Liver (tissue), 9 donors: ENCODE results near the gene ADGRD1. TPM values are rescaled to one million over a fixed set of nuclear protein-coding genes. Genes with fewer than 3 reads are reported as not detected.

ENCODE experiments used
- DNase-seq: peaks from one replicate; pipeline ENCODE4 v3.0.0-alpha.2; 2017; ENCODE audit warnings: low spot score
- H3K27ac ChIP-seq, 2 donors: one replicate each; pipeline ENCODE4 v1.7.0; 2013; ENCODE audit warnings: inconsistent platforms in 2 of 2, low read length in 2 of 2, control low read depth in 1 of 2, low read depth in 1 of 2, mild to moderate bottlenecking in 1 of 2
- H3K27me3 ChIP-seq, 4 donors: one replicate each; pipeline versions ENCODE4 v1.6.1 to v1.7.0; 2013; ENCODE audit warnings: low read length in 3 of 4, inconsistent platforms in 1 of 4, mild to moderate bottlenecking in 1 of 4, moderate library complexity in 1 of 4; ENCODE audit not compliant: control insufficient read depth in 4 of 4, insufficient read depth in 4 of 4
- H3K36me3 ChIP-seq, 4 donors: one replicate each; pipeline versions ENCODE4 v1.6.1 to v1.7.0; 2013; ENCODE audit warnings: low read length in 3 of 4, mild to moderate bottlenecking in 3 of 4, low read depth in 1 of 4, moderate library complexity in 1 of 4; ENCODE audit not compliant: control insufficient read depth in 4 of 4, insufficient read depth in 3 of 4
- H3K4me1 ChIP-seq, 4 donors: one replicate each; pipeline versions ENCODE4 v1.6.1 to v1.7.0; 2013; ENCODE audit warnings: low read length in 3 of 4, mild to moderate bottlenecking in 3 of 4, moderate library complexity in 1 of 4; ENCODE audit not compliant: control insufficient read depth in 4 of 4, insufficient read depth in 4 of 4
- H3K4me3 ChIP-seq, 3 donors: one replicate each; pipeline versions ENCODE4 v1.6.1 to v1.7.0; 2013; ENCODE audit warnings: low read length in 3 of 3, control low read depth in 1 of 3, low read depth in 1 of 3, mild to moderate bottlenecking in 1 of 3
- H3K9ac ChIP-seq, 2 donors: one replicate each; pipeline ENCODE4 v1.7.0; 2013; ENCODE audit warnings: low read length in 2 of 2, mild to moderate bottlenecking in 2 of 2, moderate library complexity in 2 of 2, control low read depth in 1 of 2, low read depth in 1 of 2
- H3K9me3 ChIP-seq, 4 donors: one replicate each; pipeline versions ENCODE4 v1.6.1 to v1.7.0; 2013; ENCODE audit warnings: low read length in 3 of 4; ENCODE audit not compliant: control insufficient read depth in 4 of 4
- ATF3 ChIP-seq: IDR thresholded peaks from 2 replicates; pipeline ENCODE4 v1.6.1; 2016; ENCODE audit warnings: antibody characterized with exemption
- CTCF ChIP-seq: fragments of 150-350 bp; IDR thresholded peaks from 2 replicates; pipeline ENCODE4 v1.5.1; 2017; ENCODE audit warnings: improper control_type of control experiment, low read depth, low read length; ENCODE audit not compliant: missing input control
- EGR1 ChIP-seq, 2 donors: IDR thresholded peaks; 2 replicates each; pipeline ENCODE4 v1.6.1; 2016 to 2018; ENCODE audit warnings: antibody characterized with exemption in 2 of 2, low read depth in 2 of 2
- FOXA1 ChIP-seq: IDR thresholded peaks from 2 replicates; pipeline ENCODE4 v1.6.1; 2016; ENCODE audit warnings: antibody characterized with exemption
- FOXA2 ChIP-seq: IDR thresholded peaks from 2 replicates; pipeline ENCODE4 v1.6.1; 2016; ENCODE audit warnings: antibody characterized with exemption
- GABPA ChIP-seq, 2 donors: IDR thresholded peaks in 1 of 2; conservative IDR thresholded peaks in 1 of 2; 2 replicates each; pipeline ENCODE4 v1.6.1; 2016; ENCODE audit warnings: antibody characterized with exemption in 2 of 2, mild to moderate bottlenecking in 1 of 2, moderate library complexity in 1 of 2
- HNF4A ChIP-seq, 2 donors: conservative IDR thresholded peaks; 2 replicates each; pipeline ENCODE4 v1.6.1; 2016; ENCODE audit warnings: antibody characterized with exemption in 2 of 2, mild to moderate bottlenecking in 2 of 2
- HNF4G ChIP-seq: IDR thresholded peaks from 2 replicates; pipeline ENCODE4 v1.6.1; 2016; ENCODE audit warnings: antibody characterized with exemption
- JUND ChIP-seq, 2 donors: IDR thresholded peaks; 2 replicates each; pipeline ENCODE4 v1.6.1; 2016; ENCODE audit warnings: antibody characterized with exemption in 2 of 2
- MAX ChIP-seq: IDR thresholded peaks from 2 replicates; pipeline ENCODE4 v1.6.1; 2016; ENCODE audit warnings: antibody characterized with exemption
- NR2F2 ChIP-seq: IDR thresholded peaks from 2 replicates; pipeline ENCODE4 v1.6.1; 2016; ENCODE audit warnings: antibody characterized with exemption
- RAD21 ChIP-seq, 2 donors: IDR thresholded peaks; 2 replicates each; pipeline ENCODE4 v1.6.1; 2016; ENCODE audit warnings: antibody characterized with exemption in 2 of 2, mild to moderate bottlenecking in 2 of 2
- REST ChIP-seq: IDR thresholded peaks from 2 replicates; pipeline ENCODE4 v1.6.1; 2016; ENCODE audit warnings: antibody characterized with exemption, mild to moderate bottlenecking
- RXRA ChIP-seq, 2 donors: IDR thresholded peaks; 2 replicates each; pipeline ENCODE4 v1.6.1; 2017 to 2018; ENCODE audit warnings: antibody characterized with exemption in 2 of 2, mild to moderate bottlenecking in 1 of 2
- SP1 ChIP-seq: IDR thresholded peaks from 2 replicates; pipeline ENCODE4 v1.6.1; 2018; ENCODE audit warnings: antibody characterized with exemption, mild to moderate bottlenecking
- TAF1 ChIP-seq: conservative IDR thresholded peaks from 2 replicates; pipeline ENCODE4 v1.6.1; 2016; ENCODE audit warnings: antibody characterized with exemption, mild to moderate bottlenecking
- YY1 ChIP-seq: IDR thresholded peaks from 2 replicates; pipeline ENCODE4 v1.6.1; 2016; ENCODE audit warnings: antibody characterized with exemption, mild to moderate bottlenecking
- ZBTB33 ChIP-seq: IDR thresholded peaks from 2 replicates; pipeline ENCODE4 v1.6.1; 2016; ENCODE audit warnings: antibody characterized with exemption
- WGBS: extraction: QIAGEN DNeasy Blood & Tissue Kit; methylation state at CpG from one replicate; pipeline ENCODE4 v1.1.7; 2013; 5-methylcytosine and 5-hydroxymethylcytosine counted together
- polyA plus RNA-seq, 2 donors: library from polyadenylated mRNA; stranded (reverse) in 1 of 2; unstranded in 1 of 2; fragments of 200-250 nt in 1 of 2; fragments of >200 nt in 1 of 2; fragmentation: Nextera tagmentation in 1 of 2; extraction: Ambion mirVana in 1 of 2; gene quantifications; one replicate each; pipeline versions ENCODE4 v1.2.1 to v1.2.3, GENCODE V29; 2013 to 2015
- total RNA-seq, 2 donors: library from RNA; depleted of rRNA; stranded (reverse); fragments of >200 nt; gene quantifications; one replicate each; pipeline ENCODE4 v1.2.3, GENCODE V29; 2014
- donor health status: healthy.
- donor health status: healthy.
- donor health status: healthy.
- donor health status: healthy.
- donor health status: healthy.

Gene ADGRD1
- total and polyA plus RNA-seq, 4 donors = 2.7 to 7.1 (median 4.6) TPM

- Histone ChIP-seq H3K9ac (no peak overlapping the region), H3K4me3 (no peak overlapping the region), H3K27me3 (no peaks in the 10 kb centered on the region), H3K27ac (no peak overlapping the region), H3K36me3 (no peaks in the 10 kb centered on the region), H3K4me1 (no peaks in the 10 kb centered on the region), H3K9me3 (no peaks in the 10 kb centered on the region)
- TF ChIP-seq ZBTB33 (no peak), REST (no peak), HNF4A (conservative IDR thresholded peaks at IDR 0.05) (no peak), YY1 (no peak), GABPA (IDR thresholded peaks at IDR 0.05 in 1 of 2, conservative IDR thresholded peaks at IDR 0.05 in 1 of 2) (no peak), TAF1 (no peak), FOXA2 (no peak), EGR1 (IDR thresholded peaks at IDR 0.05; ENCODE audit: low read depth in 2 of 2) (no peak), SP1 (no peak), JUND (IDR thresholded peaks at IDR 0.05) (no peak), NR2F2 (no peak), HNF4G (no peak), FOXA1 (no peak), ATF3 (no peak), RXRA (IDR thresholded peaks at IDR 0.05) (no peak), RAD21 (IDR thresholded peaks at IDR 0.05) (no peak), MAX (no peak), CTCF (no peak)
- WGBS = 84% methylated on average over 19 of the region's 19 CpGs
- DNase-seq = no peak
Measured at GRCh38 chr12:131054345-131055092, 100.8 kb downstream of the ADGRD1 start.
